Omental fat pad (tissue), 4 donors: ENCODE data around the gene SYNGR4. TPM values are rescaled to one million over a fixed set of nuclear protein-coding genes. Genes with fewer than 3 reads are reported as not detected.
"Not testable (repeated sequence)": the region's sequence is repeated elsewhere in the genome, so short reads cannot be mapped to it uniquely, and the experiment has no call there.

Experiments used
- ATAC-seq: fragments of 150-250 bp; one replicate; pipeline ENCODE4 v1.9.1; 2016; ENCODE audit warnings: mild to moderate bottlenecking, moderate library complexity; ENCODE audit not compliant: low FRiP score
- DNase-seq: peaks from one replicate; pipeline ENCODE4 v3.0.0-alpha.2; 2019; ENCODE audit warnings: low spot score
- CTCF ChIP-seq, 3 donors: fragments of 450-650 bp; IDR thresholded peaks; one replicate each; pipeline ENCODE4 v1.5.1; 2016 to 2017; ENCODE audit warnings: antibody characterized with exemption in 3 of 3, mild to moderate bottlenecking in 3 of 3, moderate library complexity in 2 of 3
- total RNA-seq, 4 donors: library from RNA; depleted of rRNA; stranded (reverse); fragments of >200 nt; gene quantifications; one replicate each; pipeline ENCODE4 v1.1.0, GENCODE V29; 2016

SYNGR4 gene
- total RNA-seq, 4 donors from 2014 or later: not detected

GRCh38 chr19:48363500-48363809 is 712 bp upstream of the SYNGR4 start:
- peak; percentile 13 for ATAC-seq
- no peak for TF ChIP-seq CTCF (IDR thresholded peaks at IDR 0.05)
- DNase-seq: peak; percentile 36

- no peak for DNase-seq
- no peak for TF ChIP-seq CTCF (IDR thresholded peaks at IDR 0.05)
Observed at GRCh38 chr19:48364598-48365348, 606 bp downstream of the SYNGR4 start.

GRCh38 chr19:48365602-48366001 is 1.4 kb downstream of the SYNGR4 start:
- ATAC-seq: no peak
- no peak for DNase-seq
- no peak for TF ChIP-seq CTCF (IDR thresholded peaks at IDR 0.05)

More at GRCh38 chr19:48364598-48365348, 606 bp downstream of the SYNGR4 start:
- no peak for ATAC-seq

- no peak for TF ChIP-seq CTCF (IDR thresholded peaks at IDR 0.05)
- ATAC-seq: no peak
- DNase-seq: no peak
Observed at GRCh38 chr19:48367855-48368254, 3.7 kb downstream of the SYNGR4 start.

- DNase-seq (no peak), ATAC-seq (no peak)
- no peak for TF ChIP-seq CTCF (IDR thresholded peaks at IDR 0.05)
Observed at GRCh38 chr19:48368936-48369335, 4.8 kb downstream of the SYNGR4 start.

GRCh38 chr19:48370955-48371354 is 6.8 kb downstream of the SYNGR4 start:
- no peak for TF ChIP-seq CTCF (IDR thresholded peaks at IDR 0.05)
- DNase-seq (no peak), ATAC-seq (no peak)

GRCh38 chr19:48371367-48371766 is 7.2 kb downstream of the SYNGR4 start:
- no peak for ATAC-seq
- DNase-seq: no peak
- TF ChIP-seq CTCF (IDR thresholded peaks at IDR 0.05): no peak

GRCh38 chr19:48371771-48372170 is 7.6 kb downstream of the SYNGR4 start:
- not testable (repeated sequence) for ATAC-seq, DNase-seq
